Thyroid gland (tissue), 4 donors: ENCODE results near the gene XCL2. TPM values are rescaled to one million over a fixed set of nuclear protein-coding genes. Genes with fewer than 3 reads are reported as not detected.

Experiments used
- DNase-seq, 2 donors: peaks; one replicate each; pipeline ENCODE4 v3.0.0-alpha.2; 2019
- H3K27ac ChIP-seq, 3 donors: fragments of 200-600 bp; sonication (generic); 1 replicate in 2 of 3; 2 replicates in 1 of 3; pipeline ENCODE4 v1.5.1; 2016 to 2019; ENCODE audit warnings: mild to moderate bottlenecking in 1 of 3, moderate library complexity in 1 of 3
- H3K27me3 ChIP-seq: fragments of 200-600 bp; sonication (generic); one replicate; pipeline ENCODE4 v1.5.1; 2019
- H3K36me3 ChIP-seq, 2 donors: fragments of 200-600 bp; sonication (generic); one replicate each; pipeline ENCODE4 v1.5.1; 2016 to 2019
- H3K4me1 ChIP-seq, 2 donors: fragments of 200-600 bp; sonication (generic); one replicate each; pipeline ENCODE4 v1.5.1; 2017 to 2019
- H3K4me3 ChIP-seq, 3 donors: fragments of 200-600 bp; sonication (generic); replicated peaks in 1 of 3; 1 replicate in 2 of 3; 2 replicates in 1 of 3; pipeline ENCODE4 v1.5.1; 2016; ENCODE audit warnings: mild to moderate bottlenecking in 1 of 3
- H3K9me3 ChIP-seq: fragments of 200-600 bp; sonication (generic); one replicate; pipeline ENCODE4 v1.5.1; 2017
- POLR2A ChIP-seq, 2 donors: fragments of 450-650 bp; IDR thresholded peaks; one replicate each; pipeline ENCODE4 v1.6.1; 2017; ENCODE audit warnings: antibody characterized with exemption in 2 of 2, mild to moderate bottlenecking in 2 of 2, moderate library complexity in 1 of 2
- WGBS, 2 donors: methylation state at CpG; one replicate each; pipeline ENCODE4 v1.1.5; 2017; 5-methylcytosine and 5-hydroxymethylcytosine counted together
- intact Hi-C: fragments of 100-400 bp; cut with DNase I; formaldehyde crosslinking; loops from one replicate; pipeline ENCODE4 v1.15.1; 2023
- total RNA-seq, 4 donors: library from RNA; depleted of rRNA; stranded (reverse); fragments of >200 nt; gene quantifications; one replicate each; pipeline ENCODE4 v1.2.3, GENCODE V29; 2016
- TF ChIP-seq, protein P1 (sequence below), 6 experiments: fragments of 200-600 bp in 3 of 6; fragments of 450-650 bp in 3 of 6; sonication (generic) in 3 of 6; IDR thresholded peaks; one replicate each; pipeline ENCODE4 v1.5.1; 2016 to 2019; ENCODE audit warnings: antibody characterized with exemption in 6 of 6, mild to moderate bottlenecking in 2 of 6, inconsistent platforms in 1 of 6, moderate library complexity in 1 of 6

The XCL2 gene
- total RNA-seq, 4 donors from 2014 or later = not detected

DNA sequence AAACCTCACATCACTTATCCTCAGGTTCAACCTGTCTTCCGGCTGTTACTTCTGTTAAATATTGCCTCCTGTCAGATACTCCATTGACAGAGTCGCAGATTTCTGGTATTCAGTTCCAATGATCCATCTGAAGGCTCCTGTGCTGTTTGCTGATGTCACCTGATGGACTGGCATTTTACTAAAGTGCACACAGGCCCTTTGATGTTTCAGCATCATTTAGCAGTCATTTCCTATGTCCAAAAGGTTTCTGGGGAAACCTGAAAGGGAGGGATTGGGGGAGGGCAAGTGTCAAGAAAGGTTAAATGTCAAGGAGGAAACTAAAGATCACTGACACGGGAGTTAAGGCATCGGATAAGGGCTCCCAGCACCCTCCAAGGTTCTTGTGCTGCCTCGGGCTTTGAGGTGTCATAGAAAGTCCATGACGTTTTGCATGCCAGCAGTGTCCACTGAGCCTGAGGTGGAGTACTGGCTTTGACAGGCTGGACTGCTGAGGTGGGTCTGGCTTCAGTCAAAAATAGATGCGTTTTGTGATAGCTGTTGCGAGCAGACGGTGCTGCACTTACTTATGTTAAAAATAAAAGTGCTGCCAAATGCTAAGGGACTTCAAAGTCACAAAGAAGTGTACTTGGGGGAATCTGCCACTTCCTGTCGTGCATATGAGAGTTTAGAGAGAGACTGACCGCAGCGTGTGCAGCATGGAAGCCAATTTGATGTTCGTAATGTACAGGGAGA is 30.8 kb downstream of the XCL2 start:
- Histone ChIP-seq H3K9me3 (no peaks in the 10 kb centered on the region), H3K4me3 (no peak overlapping the region), H3K4me1 (no peaks in the 10 kb centered on the region), H3K27me3 (no peaks in the 10 kb centered on the region), H3K27ac (no peak overlapping the region), H3K36me3 (no peaks in the 10 kb centered on the region)
- no peak for TF ChIP-seq POLR2A (IDR thresholded peaks at IDR 0.05)
- TF ChIP-seq, protein P1, sequence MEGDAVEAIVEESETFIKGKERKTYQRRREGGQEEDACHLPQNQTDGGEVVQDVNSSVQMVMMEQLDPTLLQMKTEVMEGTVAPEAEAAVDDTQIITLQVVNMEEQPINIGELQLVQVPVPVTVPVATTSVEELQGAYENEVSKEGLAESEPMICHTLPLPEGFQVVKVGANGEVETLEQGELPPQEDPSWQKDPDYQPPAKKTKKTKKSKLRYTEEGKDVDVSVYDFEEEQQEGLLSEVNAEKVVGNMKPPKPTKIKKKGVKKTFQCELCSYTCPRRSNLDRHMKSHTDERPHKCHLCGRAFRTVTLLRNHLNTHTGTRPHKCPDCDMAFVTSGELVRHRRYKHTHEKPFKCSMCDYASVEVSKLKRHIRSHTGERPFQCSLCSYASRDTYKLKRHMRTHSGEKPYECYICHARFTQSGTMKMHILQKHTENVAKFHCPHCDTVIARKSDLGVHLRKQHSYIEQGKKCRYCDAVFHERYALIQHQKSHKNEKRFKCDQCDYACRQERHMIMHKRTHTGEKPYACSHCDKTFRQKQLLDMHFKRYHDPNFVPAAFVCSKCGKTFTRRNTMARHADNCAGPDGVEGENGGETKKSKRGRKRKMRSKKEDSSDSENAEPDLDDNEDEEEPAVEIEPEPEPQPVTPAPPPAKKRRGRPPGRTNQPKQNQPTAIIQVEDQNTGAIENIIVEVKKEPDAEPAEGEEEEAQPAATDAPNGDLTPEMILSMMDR (IDR thresholded peaks at IDR 0.05) = no peak
- DNase-seq = no peak
- WGBS, 2 donors = 63 to 71% methylated on average over 13 of the region's 13 CpGs
- intact Hi-C loops = no loop called here

DNA sequence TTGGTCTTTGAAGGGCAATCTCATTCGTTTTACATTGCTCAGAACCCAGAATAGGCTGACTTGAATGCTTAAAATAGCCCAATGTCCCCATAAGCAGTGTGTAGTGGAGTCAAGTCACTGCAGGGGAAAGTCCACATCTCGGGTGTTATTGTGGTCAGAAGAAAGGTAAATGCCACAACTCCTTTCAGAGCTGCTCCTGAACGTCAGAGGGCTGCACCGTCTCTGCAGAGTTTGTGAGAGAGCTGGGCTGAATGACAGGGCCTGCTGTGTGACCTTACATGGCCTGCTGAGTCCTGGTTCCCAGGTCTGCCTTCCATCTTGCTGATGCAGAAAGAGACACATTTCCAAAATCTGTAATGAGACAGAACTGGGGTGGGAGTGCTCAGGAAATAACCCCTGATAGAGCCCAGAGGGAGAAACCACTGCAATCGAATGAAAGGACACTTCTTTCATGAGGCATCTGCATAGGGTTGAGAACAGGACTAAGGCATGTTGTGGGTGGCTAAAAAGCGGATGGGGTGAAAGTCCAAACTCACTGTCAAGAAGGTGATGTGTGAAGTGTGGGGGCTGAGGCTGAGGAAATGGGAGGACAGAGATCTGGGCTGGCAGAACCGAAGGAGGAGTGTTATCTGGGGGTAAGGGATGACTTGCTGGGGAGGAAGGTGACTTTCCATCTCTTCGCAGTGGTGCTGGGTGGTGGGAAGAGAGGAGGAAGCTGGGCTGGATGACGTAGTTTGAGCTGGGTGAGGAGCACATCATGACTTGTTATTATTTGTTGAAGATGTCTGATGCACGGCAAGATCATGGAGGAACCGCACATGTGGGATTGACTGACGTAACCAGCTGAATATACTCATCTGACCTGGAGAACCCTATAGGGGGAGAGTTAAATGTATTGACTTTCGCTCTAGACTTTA is 33.7 kb downstream of the XCL2 start:
- DNase-seq = no peak
- H3K9me3 ChIP-seq = no peaks in the 10 kb centered on the region
- WGBS, 2 donors = 81 to 83% methylated on average over 13 of the region's 13 CpGs
- intact Hi-C loops = no loop called here
- no peak overlapping the region for H3K4me3 ChIP-seq
- H3K27ac ChIP-seq = no peak overlapping the region
- H3K27me3 ChIP-seq = no peaks in the 10 kb centered on the region
- no peaks in the 10 kb centered on the region for H3K4me1 ChIP-seq
- no peaks in the 10 kb centered on the region for H3K36me3 ChIP-seq
- TF ChIP-seq, protein P1 (IDR thresholded peaks at IDR 0.05) = no peak
- TF ChIP-seq POLR2A (IDR thresholded peaks at IDR 0.05) = no peak

DNA sequence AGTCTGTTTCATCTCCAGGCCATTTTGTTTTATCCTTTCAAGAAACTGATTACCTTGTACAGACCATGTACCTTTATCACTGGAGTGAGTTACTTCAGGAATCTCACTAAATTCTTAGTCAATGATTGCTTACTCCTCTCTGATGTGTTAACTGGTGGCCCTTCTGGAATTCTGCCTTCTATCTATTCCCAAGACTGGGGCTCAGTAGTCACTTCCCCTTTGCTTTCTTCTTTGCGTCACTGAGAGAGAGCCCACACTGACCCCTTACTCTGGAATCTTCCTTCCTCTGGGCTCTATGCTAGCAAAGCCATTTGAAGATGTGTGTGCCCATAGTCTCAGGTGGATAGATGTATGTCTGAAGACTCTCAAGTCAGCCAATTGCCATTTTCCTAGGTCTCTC is 34.6 kb downstream of the XCL2 start:
- intact Hi-C loops = no loop called here
- WGBS, 2 donors = 88 to 100% methylated on average over 1 of the region's 1 CpG
- Histone ChIP-seq H3K27me3 (no peaks in the 10 kb centered on the region), H3K9me3 (no peaks in the 10 kb centered on the region), H3K4me1 (no peaks in the 10 kb centered on the region), H3K4me3 (no peak overlapping the region), H3K36me3 (no peaks in the 10 kb centered on the region), H3K27ac (no peak overlapping the region)
- DNase-seq = no peak
- TF ChIP-seq, protein P1 (IDR thresholded peaks at IDR 0.05) = no peak
- TF ChIP-seq POLR2A (IDR thresholded peaks at IDR 0.05) = no peak

DNA sequence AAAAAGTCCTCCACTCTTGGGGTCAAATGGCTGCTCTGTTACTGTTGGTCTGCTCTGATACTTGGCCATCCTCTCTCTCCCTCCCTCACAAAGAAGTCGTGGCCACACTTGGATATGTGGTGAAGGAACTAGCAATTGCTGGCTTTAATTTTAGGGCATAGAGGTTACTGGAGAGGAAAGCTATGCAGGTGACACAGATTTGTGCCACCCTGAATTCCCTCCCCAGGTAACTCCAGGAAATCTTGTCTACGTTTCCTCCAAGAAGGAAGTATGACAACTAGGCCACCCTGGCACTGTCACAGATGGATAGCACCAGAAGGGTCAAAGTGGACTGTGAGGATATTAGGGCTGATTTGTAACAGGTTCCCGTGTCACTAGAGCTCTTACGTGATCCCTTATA is 36.0 kb downstream of the XCL2 start:
- Histone ChIP-seq H3K27ac (no peak overlapping the region), H3K36me3 (no peaks in the 10 kb centered on the region), H3K4me3 (no peak overlapping the region), H3K9me3 (no peaks in the 10 kb centered on the region), H3K4me1 (no peaks in the 10 kb centered on the region), H3K27me3 (no peaks in the 10 kb centered on the region)
- TF ChIP-seq POLR2A (IDR thresholded peaks at IDR 0.05) = no peak
- TF ChIP-seq, protein P1 (IDR thresholded peaks at IDR 0.05) = no peak
- WGBS, 2 donors = 80 to 84% methylated on average over 2 to 4 of the region's 4 CpGs
- intact Hi-C loops = no loop called here
- no peak for DNase-seq

DNA sequence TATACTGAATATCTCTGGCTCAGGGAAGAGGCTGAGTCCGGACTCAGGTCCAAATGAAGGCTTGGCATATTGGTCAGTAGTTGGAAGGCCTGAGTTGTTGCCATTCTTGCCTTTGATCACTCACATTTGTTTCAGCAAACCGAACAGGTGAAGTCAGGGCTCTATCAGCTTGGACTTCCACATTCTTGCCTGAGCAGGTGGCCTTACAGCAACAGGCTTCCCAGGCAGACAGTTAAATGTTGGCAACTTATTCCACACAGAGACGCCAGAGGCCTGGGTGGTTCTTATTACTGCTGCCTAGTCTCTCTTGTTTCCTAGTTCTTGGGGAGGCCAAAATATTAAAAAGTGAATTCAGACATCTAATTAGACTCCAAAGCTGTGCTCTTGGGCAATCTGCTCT is 36.6 kb downstream of the XCL2 start:
- Histone ChIP-seq H3K4me1 (no peaks in the 10 kb centered on the region), H3K36me3 (no peaks in the 10 kb centered on the region), H3K27me3 (no peaks in the 10 kb centered on the region), H3K9me3 (no peaks in the 10 kb centered on the region), H3K4me3 (no peak overlapping the region), H3K27ac (no peak overlapping the region)
- TF ChIP-seq POLR2A (IDR thresholded peaks at IDR 0.05) = no peak
- TF ChIP-seq, protein P1 (IDR thresholded peaks at IDR 0.05) = no peak
- WGBS, 2 donors = 77 to 83% methylated on average over 3 of the region's 3 CpGs
- DNase-seq = no peak
- intact Hi-C loops = no loop called here
